GM12878 (cell line): Measurements from ENCODE around the gene STKLD1. TPM values are rescaled to one million over a fixed set of nuclear protein-coding genes. Genes with fewer than 3 reads are reported as not detected.

ENCODE experiments used
- ATAC-seq: fragments of 200-7000 bp; cut with Tn5 transposase; 3 replicates; pipeline ENCODE4 v1.9.1; 2020; ENCODE audit warnings: mild to moderate bottlenecking, moderate library complexity
- BruUV-seq: library from RNA; stranded (reverse); fragments of 400-500 nt; replicated peaks from 2 replicates; lab custom pipeline; 2021; lab: Mats Ljungman, UMichigan
- CTCF ChIA-PET: fragments of 300-600 bp; sonication (Branson Sonifier 250); formaldehyde crosslinking; extraction: SDS; loops from one replicate; lab custom pipeline; 2021; ENCODE audit warnings: inconsistent platforms; lab: Yijun Ruan, JAX
- POLR2A ChIA-PET: fragments of 350-600 bp; formaldehyde crosslinking; extraction: SDS; loops from one replicate; lab custom pipeline; 2021; ENCODE audit warnings: inconsistent platforms; lab: Charles Lee
- RAD21 ChIA-PET: fragments of 300-600 bp; sonication (Branson Sonifier 250); formaldehyde crosslinking; loops from one replicate; lab custom pipeline; 2023; ENCODE audit warnings: antibody characterized with exemption; ENCODE audit not compliant: unreplicated experiment; lab: Charles Lee
- SMC1A ChIA-PET: fragments of 300-600 bp; sonication (Branson Sonifier 250); formaldehyde crosslinking; loops from one replicate; lab custom pipeline; 2023; ENCODE audit not compliant: unreplicated experiment, uncharacterized antibody; lab: Charles Lee
- DNase-seq: peaks from one replicate; pipeline ENCODE4 v3.0.0-alpha.2; 2011; ENCODE audit warnings: low read depth, low spot score
- FAIRE-seq: peaks from 3 replicates; lab custom pipeline; 2011; peaks lifted over from hg19 to GRCh38; lab: Jason Lieb, UNC
- H2AFZ ChIP-seq: 2 replicates; pipeline ENCODE4 v1.6.0; 2011; ENCODE audit warnings: low read depth, low read length, control low read depth; ENCODE audit not compliant: control insufficient read depth
- H3K27ac ChIP-seq: 2 replicates; pipeline ENCODE4 v1.5.1; 2011; ENCODE audit warnings: control low read depth; ENCODE audit not compliant: control insufficient read depth, insufficient read depth
- H3K27me3 ChIP-seq, 2 experiments: replicated peaks in 1 of 2; 2 replicates each; pipeline versions ENCODE4 v1.6.0 to v1.6.1; 2011; ENCODE audit warnings: low read length in 1 of 2; ENCODE audit not compliant: control insufficient read depth in 2 of 2, insufficient read depth in 2 of 2
- H3K36me3 ChIP-seq, 2 experiments: 2 replicates each; pipeline ENCODE4 v1.5.1; 2011; ENCODE audit warnings: low read length in 1 of 2; ENCODE audit not compliant: control insufficient read depth in 2 of 2, insufficient read depth in 2 of 2
- H3K4me1 ChIP-seq: 2 replicates; pipeline ENCODE4 v1.6.1; 2011; ENCODE audit warnings: mild to moderate bottlenecking, low read length, moderate library complexity, mixed read lengths; ENCODE audit not compliant: control insufficient read depth, insufficient read depth
- H3K4me2 ChIP-seq: 2 replicates; pipeline ENCODE4 v1.6.0; 2011; ENCODE audit warnings: control low read depth; ENCODE audit not compliant: control insufficient read depth, insufficient read depth
- H3K4me3 ChIP-seq: fragments of 200-600 bp; sonication (generic); 2 replicates; pipeline ENCODE4 v1.5.1; 2016
- H3K79me2 ChIP-seq: 2 replicates; pipeline ENCODE4 v1.6.0; 2011; ENCODE audit warnings: low read length; ENCODE audit not compliant: control insufficient read depth, insufficient read depth
- H3K9ac ChIP-seq: 2 replicates; pipeline ENCODE4 v1.8.0; 2011; ENCODE audit warnings: low read length, control low read depth, mixed read lengths; ENCODE audit not compliant: control insufficient read depth, insufficient read depth
- H3K9me3 ChIP-seq: replicated peaks from 3 replicates; pipeline ENCODE4 v1.5.1; 2011; ENCODE audit warnings: mild to moderate bottlenecking, low read length; ENCODE audit not compliant: control insufficient read depth, insufficient read depth
- H4K20me1 ChIP-seq: 2 replicates; pipeline ENCODE4 v1.6.0; 2011; ENCODE audit not compliant: control insufficient read depth, insufficient read depth
- CBFB ChIP-seq: IDR thresholded peaks from 2 replicates; pipeline ENCODE4 v1.6.1; 2016; ENCODE audit warnings: antibody characterized with exemption, low read depth
- CHD1 ChIP-seq: IDR thresholded peaks from 2 replicates; pipeline ENCODE4 v1.6.1; 2012; ENCODE audit warnings: low read depth, low read length, improper control_type of control experiment
- FOS ChIP-seq: IDR thresholded peaks from 3 replicates; pipeline ENCODE4 v1.6.1; 2011; ENCODE audit warnings: borderline replicate concordance; ENCODE audit not compliant: insufficient read length; ENCODE audit errors: extremely low read depth
- FOXM1 ChIP-seq: IDR thresholded peaks from 2 replicates; pipeline ENCODE4 v1.6.1; 2012; ENCODE audit warnings: low read depth, mild to moderate bottlenecking, inconsistent platforms, low read length, moderate library complexity
- HDGF ChIP-seq: fragments of 450-650 bp; IDR thresholded peaks from 2 replicates; pipeline ENCODE4 v1.6.1; 2016; ENCODE audit warnings: antibody characterized with exemption
- LARP7 ChIP-seq: fragments of 450-650 bp; IDR thresholded peaks from 2 replicates; pipeline ENCODE4 v1.6.1; 2017; ENCODE audit warnings: mild to moderate bottlenecking
- MTA3 ChIP-seq: IDR thresholded peaks from 2 replicates; pipeline ENCODE4 v1.6.1; 2012; ENCODE audit warnings: low read length, inconsistent platforms, borderline replicate concordance
- NFYB ChIP-seq: IDR thresholded peaks from 2 replicates; pipeline ENCODE4 v1.6.1; 2011; ENCODE audit warnings: low read depth, mild to moderate bottlenecking, low read length, improper control_type of control experiment, moderate library complexity; ENCODE audit not compliant: insufficient read depth
- POLR2AphosphoS5 ChIP-seq: IDR thresholded peaks from 2 replicates; pipeline ENCODE4 v1.6.1; 2011; ENCODE audit warnings: mild to moderate bottlenecking, low read length, inconsistent platforms
- SMAD5 ChIP-seq: IDR thresholded peaks from 2 replicates; pipeline ENCODE4 v1.6.1; 2016; ENCODE audit warnings: antibody characterized with exemption, low read depth
- YY1 ChIP-seq: IDR thresholded peaks from 2 replicates; pipeline ENCODE4 v1.6.1; 2011; ENCODE audit warnings: low read depth, mild to moderate bottlenecking, low read length
- ZBTB11 ChIP-seq: fragments of 450-650 bp; formaldehyde crosslinking; IDR thresholded peaks from 2 replicates; pipeline ENCODE4 v1.5.0; 2022; ENCODE audit warnings: mild to moderate bottlenecking, missing genetic modification characterization
- ZNF384 ChIP-seq: IDR thresholded peaks from 2 replicates; pipeline ENCODE4 v1.6.1; 2012; ENCODE audit warnings: low read depth, mild to moderate bottlenecking, low read length, improper control_type of control experiment, borderline replicate concordance
- WGBS: methylation state at CpG from one replicate; pipeline ENCODE4 v1.1.6; 2016; ENCODE audit warnings: low lambda C conversion rate; ENCODE audit not compliant: insufficient replicate concordance, insufficient coverage; ENCODE audit errors: missing lambda C conversion rate; 5-methylcytosine and 5-hydroxymethylcytosine counted together
- in situ Hi-C: fragments of 300-500 bp; cut with MboI; formaldehyde crosslinking; loops from 9 replicates; pipeline ENCODE4 v1.14.3; 2018; ENCODE audit warnings: mixed read lengths
- intact Hi-C: fragments of 100-400 bp; cut with micrococcal nuclease; formaldehyde crosslinking; loops from one replicate; pipeline ENCODE4 v1.14.2; 2022; ENCODE audit not compliant: unreplicated experiment
- polyA plus RNA-seq, 11 experiments: library from polyadenylated mRNA; depleted of rRNA in 4 of 11; unstranded in 6 of 11; stranded (reverse) in 5 of 11; fragments of >200 nt; fragmentation: Nextera tagmentation in 4 of 11; fragmentation: Illumina TruSeq in 1 of 11; extraction: Ambion mirVana in 4 of 11; extraction: Trizol in 1 of 11; gene quantifications; 1 replicate in 1 of 11; 2 replicates in 10 of 11; pipeline versions ENCODE4 v1.2.1 to v1.2.3, GENCODE V29; 2011 to 2016; ENCODE audit warnings: inconsistent platforms in 2 of 11, missing spikeins in 2 of 11, low read depth in 1 of 11
- total RNA-seq, 4 experiments: library from RNA; depleted of rRNA in 3 of 4; stranded (reverse); fragments of >200 nt in 3 of 4; fragmentation: Illumina TruSeq in 1 of 4; extraction: Trizol in 1 of 4; gene quantifications; 2 replicates each; pipeline versions ENCODE4 v1.2.1 to v1.2.3, GENCODE V29; 2013 to 2021
- TF ChIP-seq, protein P1 (sequence below): fragments of 450-650 bp; IDR thresholded peaks from 2 replicates; pipeline ENCODE4 v1.6.1; 2017; ENCODE audit warnings: mild to moderate bottlenecking, moderate library complexity

The STKLD1 gene
- total and polyA plus RNA-seq, 10 of the 15 experiments (the other 5 are each of a cell fraction or from before 2014, with no cell fraction given), result 0.07 to 0.40 (median 0.29) TPM; not detected in 4

DNA sequence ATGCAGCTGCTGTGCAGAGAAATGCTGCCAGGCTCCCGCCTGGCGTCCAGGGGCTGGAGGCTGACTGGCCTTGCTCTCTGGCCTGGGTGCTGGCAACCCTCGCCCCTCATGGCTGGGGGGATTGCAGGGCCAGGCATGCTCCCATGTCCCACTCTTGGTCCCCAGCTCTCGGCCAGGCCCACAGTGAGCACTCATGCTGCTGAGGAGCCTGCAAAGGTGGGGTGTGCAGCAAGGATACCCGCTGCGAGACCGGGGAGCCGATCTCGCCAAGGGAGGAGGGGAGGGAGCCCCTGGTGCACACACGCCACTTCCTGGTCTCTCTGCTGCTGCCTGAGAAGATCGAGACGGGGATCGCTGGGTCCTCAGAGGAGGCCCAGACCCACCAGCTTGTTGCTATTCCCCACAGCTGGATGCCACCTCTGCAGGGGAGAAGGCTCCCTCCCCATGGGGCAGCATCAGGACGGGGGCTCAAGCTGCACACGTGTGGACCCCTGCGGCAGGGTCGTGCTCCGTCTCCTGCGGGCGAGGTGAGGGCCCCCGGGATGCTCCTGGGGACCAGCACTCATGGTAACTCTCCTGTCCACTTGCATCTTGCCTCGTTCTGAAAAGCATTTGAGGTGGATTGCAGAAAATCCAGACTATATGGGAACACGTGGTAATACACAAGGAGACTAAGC lies 69.3 kb downstream of the STKLD1 start:
- H3K9ac ChIP-seq, result no peak overlapping the region
- TF ChIP-seq NFYB, result no peak
- TF ChIP-seq CBFB, result no peak
- no peak for TF ChIP-seq SMAD5
- TF ChIP-seq, protein P1, sequence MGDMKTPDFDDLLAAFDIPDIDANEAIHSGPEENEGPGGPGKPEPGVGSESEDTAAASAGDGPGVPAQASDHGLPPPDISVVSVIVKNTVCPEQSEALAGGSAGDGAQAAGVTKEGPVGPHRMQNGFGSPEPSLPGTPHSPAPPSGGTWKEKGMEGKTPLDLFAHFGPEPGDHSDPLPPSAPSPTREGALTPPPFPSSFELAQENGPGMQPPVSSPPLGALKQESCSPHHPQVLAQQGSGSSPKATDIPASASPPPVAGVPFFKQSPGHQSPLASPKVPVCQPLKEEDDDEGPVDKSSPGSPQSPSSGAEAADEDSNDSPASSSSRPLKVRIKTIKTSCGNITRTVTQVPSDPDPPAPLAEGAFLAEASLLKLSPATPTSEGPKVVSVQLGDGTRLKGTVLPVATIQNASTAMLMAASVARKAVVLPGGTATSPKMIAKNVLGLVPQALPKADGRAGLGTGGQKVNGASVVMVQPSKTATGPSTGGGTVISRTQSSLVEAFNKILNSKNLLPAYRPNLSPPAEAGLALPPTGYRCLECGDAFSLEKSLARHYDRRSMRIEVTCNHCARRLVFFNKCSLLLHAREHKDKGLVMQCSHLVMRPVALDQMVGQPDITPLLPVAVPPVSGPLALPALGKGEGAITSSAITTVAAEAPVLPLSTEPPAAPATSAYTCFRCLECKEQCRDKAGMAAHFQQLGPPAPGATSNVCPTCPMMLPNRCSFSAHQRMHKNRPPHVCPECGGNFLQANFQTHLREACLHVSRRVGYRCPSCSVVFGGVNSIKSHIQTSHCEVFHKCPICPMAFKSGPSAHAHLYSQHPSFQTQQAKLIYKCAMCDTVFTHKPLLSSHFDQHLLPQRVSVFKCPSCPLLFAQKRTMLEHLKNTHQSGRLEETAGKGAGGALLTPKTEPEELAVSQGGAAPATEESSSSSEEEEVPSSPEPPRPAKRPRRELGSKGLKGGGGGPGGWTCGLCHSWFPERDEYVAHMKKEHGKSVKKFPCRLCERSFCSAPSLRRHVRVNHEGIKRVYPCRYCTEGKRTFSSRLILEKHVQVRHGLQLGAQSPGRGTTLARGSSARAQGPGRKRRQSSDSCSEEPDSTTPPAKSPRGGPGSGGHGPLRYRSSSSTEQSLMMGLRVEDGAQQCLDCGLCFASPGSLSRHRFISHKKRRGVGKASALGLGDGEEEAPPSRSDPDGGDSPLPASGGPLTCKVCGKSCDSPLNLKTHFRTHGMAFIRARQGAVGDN, result no peak
- no peak for TF ChIP-seq CHD1
- no peak for TF ChIP-seq MTA3
- no peak for TF ChIP-seq ZBTB11 (CRISPR knock-in tag)
- TF ChIP-seq LARP7, result no peak
- no peak for TF ChIP-seq FOS
- no peak for TF ChIP-seq FOXM1
- TF ChIP-seq ZNF384, result no peak
- no peak for TF ChIP-seq HDGF
- no peak for TF ChIP-seq YY1
- TF ChIP-seq POLR2AphosphoS5, result no peak

More for the DNA sequence above, 69.3 kb downstream of the STKLD1 start:
- H4K20me1 ChIP-seq, result no peaks in the 10 kb centered on the region
- H3K27ac ChIP-seq, result no peak overlapping the region
- in situ Hi-C loops, result no loop called here
- CTCF ChIA-PET, result interaction anchor here (0.5 kb wide), 1 partner anchor 444 kb away, joined by 3 read pairs; no protein-coding TSS in a partner anchor
- peaks cover 0 to 2% of the 10 kb centered on the region in 2 experiments; a peak in 3 of 4 replicates for H3K27me3 ChIP-seq
- H3K4me1 ChIP-seq, result peaks cover 4% of the 10 kb centered on the region; the same call in 1 of the 2 replicates
- RAD21 ChIA-PET, result no interaction called here
- DNase-seq (no peak), ATAC-seq (no peak), FAIRE-seq (no peak)
- POLR2A ChIA-PET, result no interaction called here
- intact Hi-C loops, result no loop called here
- BruUV-seq, result no TSS peak
- SMC1A ChIA-PET, result no interaction called here
- no peak overlapping the region for H3K4me2 ChIP-seq
- no peaks in the 10 kb centered on the region for H3K36me3 ChIP-seq
- H3K4me3 ChIP-seq, result no peak overlapping the region
- H3K79me2 ChIP-seq, result no peaks in the 10 kb centered on the region
- no peak overlapping the region for H2AFZ ChIP-seq
- no peaks in the 10 kb centered on the region for H3K9me3 ChIP-seq
- WGBS, result 43% methylated on average over 23 of the region's 23 CpGs
